Measurements from ENCODE around the gene CELF2. TPM values are rescaled to one million over a fixed set of nuclear protein-coding genes. Genes with fewer than 3 reads are reported as not detected.

The CELF2 gene
- total RNA-seq, 1 experiment from 2014 or later: 0.27 TPM

GRCh38 chr10:11303361-11304170 is 285.9 kb downstream of the CELF2 start:
- intact Hi-C loops (cut with micrococcal nuclease; ENCODE audit: unreplicated experiment): no loop called here
- DNase-seq: no peak
- H3K27me3 Mint-ChIP-seq (ENCODE audit: insufficient read depth, unreplicated experiment): peaks cover 3% of the 10 kb centered on the region
- H3K4me1 Mint-ChIP-seq (ENCODE audit: low read depth, unreplicated experiment): no peaks in the 10 kb centered on the region
- no peak for TF ChIP-seq CTCF (IDR thresholded peaks at IDR 0.05; ENCODE audit: insufficient read depth in 1 of 2, low read depth in 1 of 2, low read length in 1 of 2, severe bottlenecking in 1 of 2, unreplicated experiment in 1 of 2)
- H3K27me3 ChIP-seq (replicated peaks; ENCODE audit: control insufficient read depth, insufficient read depth, low read length): no peaks in the 10 kb centered on the region
- H3K27ac Mint-ChIP-seq (ENCODE audit: unreplicated experiment): no peak overlapping the region
- no peaks in the 10 kb centered on the region for H3K36me3 ChIP-seq (ENCODE audit: control insufficient read depth, insufficient read depth, low read length)
- H3K9me3 Mint-ChIP-seq (ENCODE audit: unreplicated experiment): peaks cover 16% of the 10 kb centered on the region
- H3K4me3 ChIP-seq (ENCODE audit: low read depth, low read length): no peak overlapping the region
- peaks cover 15% of the 10 kb centered on the region; the same call in 1 of the 2 replicates for H3K9me3 ChIP-seq
- no peaks in the 10 kb centered on the region for H3K4me1 ChIP-seq
- ChIA-PET CTCF (no interaction called here), POLR2A (no interaction called here)
- H3K36me3 Mint-ChIP-seq (ENCODE audit: insufficient read depth, unreplicated experiment): no peaks in the 10 kb centered on the region
- no TSS peak for BruUV-seq (replicated peaks)
- no peak overlapping the region for H3K4me3 Mint-ChIP-seq (ENCODE audit: unreplicated experiment)

- no peak overlapping the region for H3K27ac Mint-ChIP-seq (ENCODE audit: unreplicated experiment)
- DNase-seq: no peak
- peaks cover 31% of the 10 kb centered on the region for H3K9me3 Mint-ChIP-seq (ENCODE audit: unreplicated experiment)
- intact Hi-C loops (cut with micrococcal nuclease; ENCODE audit: unreplicated experiment): no loop called here
- H3K36me3 Mint-ChIP-seq (ENCODE audit: insufficient read depth, unreplicated experiment): peaks cover 5% of the 10 kb centered on the region
- no peaks in the 10 kb centered on the region for H3K4me1 Mint-ChIP-seq (ENCODE audit: low read depth, unreplicated experiment)
- Histone ChIP-seq H3K4me1 (no peaks in the 10 kb centered on the region), H3K9me3 (peaks cover 18% of the 10 kb centered on the region), H3K27me3 (replicated peaks; ENCODE audit: control insufficient read depth, insufficient read depth, low read length) (no peaks in the 10 kb centered on the region), H3K36me3 (ENCODE audit: control insufficient read depth, insufficient read depth, low read length) (no peaks in the 10 kb centered on the region), H3K4me3 (ENCODE audit: low read depth, low read length) (no peak overlapping the region)
- ChIA-PET POLR2A (no interaction called here), CTCF (interaction anchor here (1.2 kb wide), 1 partner anchor 35 kb away, joined by 3 read pairs; no protein-coding TSS in a partner anchor)
- H3K27me3 Mint-ChIP-seq (ENCODE audit: insufficient read depth, unreplicated experiment): peaks cover 3% of the 10 kb centered on the region
- H3K4me3 Mint-ChIP-seq (ENCODE audit: unreplicated experiment): no peak overlapping the region
- TF ChIP-seq CTCF (IDR thresholded peaks at IDR 0.05; ENCODE audit: insufficient read depth in 1 of 2, low read depth in 1 of 2, low read length in 1 of 2, severe bottlenecking in 1 of 2, unreplicated experiment in 1 of 2): no peak
- no TSS peak for BruUV-seq (replicated peaks)
These were observed 287.4 kb downstream of the CELF2 start for GRCh38 chr10:11304906-11305585.

- Mint-ChIP-seq H3K9me3 (ENCODE audit: unreplicated experiment) (peaks cover 31% of the 10 kb centered on the region), H3K4me1 (ENCODE audit: low read depth, unreplicated experiment) (no peaks in the 10 kb centered on the region), H3K36me3 (ENCODE audit: insufficient read depth, unreplicated experiment) (peaks cover 5% of the 10 kb centered on the region), H3K27ac (ENCODE audit: unreplicated experiment) (no peak overlapping the region), H3K27me3 (ENCODE audit: insufficient read depth, unreplicated experiment) (peaks cover 3% of the 10 kb centered on the region), H3K4me3 (ENCODE audit: unreplicated experiment) (no peak overlapping the region)
- ChIA-PET POLR2A (no interaction called here), CTCF (interaction anchor here (1.2 kb wide), 1 partner anchor 36 kb away, joined by 3 read pairs; no protein-coding TSS in a partner anchor)
- Histone ChIP-seq H3K36me3 (ENCODE audit: control insufficient read depth, insufficient read depth, low read length) (no peaks in the 10 kb centered on the region), H3K27me3 (replicated peaks; ENCODE audit: control insufficient read depth, insufficient read depth, low read length) (no peaks in the 10 kb centered on the region), H3K4me1 (no peaks in the 10 kb centered on the region), H3K4me3 (ENCODE audit: low read depth, low read length) (no peak overlapping the region), H3K9me3 (peaks cover 23% of the 10 kb centered on the region)
- no peak for TF ChIP-seq CTCF (IDR thresholded peaks at IDR 0.05; ENCODE audit: insufficient read depth in 1 of 2, low read depth in 1 of 2, low read length in 1 of 2, severe bottlenecking in 1 of 2, unreplicated experiment in 1 of 2)
- intact Hi-C loops (cut with micrococcal nuclease; ENCODE audit: unreplicated experiment): no loop called here
- no peak for DNase-seq
- BruUV-seq (replicated peaks): no TSS peak
These were observed 288.3 kb downstream of the CELF2 start for GRCh38 chr10:11305825-11306593.
